ENCODE results near the gene TNC.

- TF ChIP-seq CTCF (conservative IDR thresholded peaks at IDR 0.05 in 1 of 2, IDR thresholded peaks at IDR 0.05 in 1 of 2; ENCODE audit: extremely low read depth in 1 of 2, insufficient read depth in 1 of 2, low read depth in 1 of 2, low read length in 2 of 2) (no peak), EZH2 (IDR thresholded peaks at IDR 0.05; ENCODE audit: borderline replicate concordance, low read length) (no peak)
These were observed 60.4 kb downstream of the TNC start for GRCh38 chr9:115057559-115057958.

Measured in mammary epithelial cell (primary cell).